ENCODE measurements around the gene DAG1.

The DAG1 gene

DNA sequence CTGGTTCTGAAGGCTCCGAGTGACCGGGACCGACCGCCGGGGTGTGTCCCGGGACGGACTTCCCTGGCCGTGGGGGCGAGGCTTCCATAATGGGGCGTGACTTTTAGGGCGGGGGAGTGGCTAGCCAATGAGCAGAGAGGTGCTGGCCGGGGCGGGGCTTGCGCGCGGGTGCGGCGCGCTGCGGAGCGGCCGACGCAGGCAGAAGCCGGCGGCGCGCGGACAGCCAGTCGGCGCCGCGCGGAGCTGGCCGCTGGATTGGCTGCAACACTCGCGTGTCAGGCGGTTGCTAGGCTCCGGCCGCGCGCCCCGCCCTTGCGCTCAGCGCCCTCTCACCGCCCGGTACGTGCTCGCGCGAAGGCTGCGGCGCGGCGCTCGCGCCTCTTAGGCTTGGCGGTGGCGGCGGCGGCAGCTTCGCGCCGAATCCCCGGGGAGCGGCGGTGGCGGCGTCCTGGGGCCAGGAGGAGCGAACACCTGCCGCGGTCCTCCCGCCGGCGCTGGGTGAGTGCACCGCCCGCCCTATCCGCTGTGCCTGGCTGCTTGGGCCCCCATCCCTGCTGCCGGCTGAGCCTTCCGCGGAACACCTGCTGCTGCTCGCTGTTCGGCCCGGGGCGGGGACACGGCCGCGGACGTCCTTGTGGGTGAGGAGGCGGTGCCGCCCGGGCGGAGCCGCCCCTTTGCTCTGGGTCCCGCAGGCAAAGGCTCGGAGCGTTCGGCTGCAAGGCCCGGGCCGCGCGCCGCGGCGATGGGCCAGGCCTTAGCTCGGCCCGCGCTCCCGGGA, at the start of gene DAG1:
DAG1 (plus strand) TSS at position 332 of the 778 bp plus-strand sequence. CDS start 40,268 bp downstream, outside the sequence.
- peak; percentile 89 for DNase-seq (ENCODE audit: low read depth)

DNA sequence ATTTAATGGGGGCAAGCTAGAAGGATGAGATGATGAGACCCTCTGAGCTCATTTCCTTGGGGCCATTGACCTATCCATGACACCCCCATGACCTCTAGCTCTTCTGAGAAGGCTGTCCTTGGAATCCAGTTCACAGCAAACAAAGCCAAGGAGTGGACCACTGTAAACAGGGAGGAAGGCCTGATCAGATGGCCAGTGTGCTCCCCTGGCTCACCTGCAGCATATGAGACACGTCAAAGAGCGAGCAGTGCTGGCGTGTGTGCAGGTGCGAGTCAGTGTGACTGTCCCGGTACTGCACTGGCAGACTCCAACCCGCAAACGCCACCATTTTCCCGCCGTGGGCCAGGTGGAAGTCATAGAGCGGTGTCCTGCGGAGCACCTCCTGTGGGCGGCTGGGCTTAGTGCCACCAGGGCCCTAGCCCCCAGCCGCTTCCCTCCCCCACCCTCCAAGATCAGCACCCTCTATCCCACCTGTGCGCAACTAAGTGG, 48.1 kb upstream of the DAG1 start:
- DNase-seq (ENCODE audit: low read depth): no peak

- no peak for DNase-seq (ENCODE audit: low read depth)
These were observed 47.5 kb upstream of the DAG1 start, which contains the start of gene AMT for GRCh38 chr3:49422379-49423248. TSS of gene AMT (minus strand) at chr3:49422473. CDS start at chr3:49422450, 23 bp downstream.

DNA sequence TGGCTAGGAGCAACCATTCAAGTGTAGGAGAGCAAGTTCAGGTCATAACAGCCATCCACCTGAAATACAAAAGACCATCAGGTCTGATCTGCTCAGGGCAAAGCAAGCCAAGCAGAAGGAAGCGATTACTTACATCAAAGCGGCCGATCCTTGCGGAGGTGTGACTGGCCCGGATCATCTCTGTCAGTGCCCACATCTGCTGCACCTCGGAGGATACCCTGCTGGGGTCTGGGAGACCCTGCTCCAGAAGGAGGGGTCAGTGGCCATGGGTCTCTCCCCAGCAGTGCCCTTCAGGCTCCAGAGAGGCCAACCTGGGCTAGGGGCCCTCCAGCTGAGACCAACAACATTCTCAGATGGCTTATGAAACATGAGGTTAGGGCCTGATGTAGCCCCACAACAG, 45.3 kb upstream of the DAG1 start:
- DNase-seq (ENCODE audit: low read depth): no peak

DNA sequence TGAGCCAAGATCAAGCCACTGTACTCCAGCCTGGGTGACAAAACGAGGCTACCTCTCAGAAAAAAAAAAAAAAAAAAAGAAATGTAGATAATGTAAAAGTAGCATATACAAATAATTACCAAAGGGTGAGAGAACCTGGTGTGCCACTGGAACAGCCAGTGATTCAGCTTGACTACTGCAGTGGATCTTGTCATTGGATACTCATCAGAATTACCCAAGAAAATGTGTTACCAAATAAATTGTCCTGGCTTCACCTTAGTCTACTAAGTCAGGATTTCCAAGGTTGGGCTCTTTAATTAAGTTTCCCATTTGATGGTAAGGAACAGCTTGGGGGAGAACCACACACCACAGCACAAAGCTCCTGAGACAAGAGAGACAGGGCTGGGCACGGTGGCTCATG, 42.5 kb upstream of the DAG1 start:
- no peak for DNase-seq (ENCODE audit: low read depth)

- no peak for DNase-seq (ENCODE audit: low read depth)
These were observed 41.4 kb upstream of the DAG1 start for GRCh38 chr3:49428752-49429080.

DNA sequence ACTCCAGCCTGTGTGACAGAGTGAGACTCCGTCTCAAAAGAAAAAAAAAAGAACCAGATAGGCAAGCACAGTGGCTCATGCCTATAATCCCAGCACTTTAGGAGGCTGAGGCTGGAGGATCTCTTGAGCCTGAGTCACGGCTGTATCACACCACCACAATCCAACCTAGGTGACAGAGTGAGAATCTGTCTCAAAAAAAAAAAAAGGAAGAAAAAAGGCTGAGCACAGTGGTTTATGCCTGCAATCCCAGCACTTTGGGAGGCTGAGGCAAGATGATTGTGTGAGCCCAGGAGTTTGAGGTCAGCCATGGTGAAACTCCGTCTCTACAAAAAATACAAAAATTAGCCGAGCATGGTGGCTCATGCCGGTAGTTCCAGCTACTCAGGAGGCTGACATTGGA, 35.3 kb upstream of the DAG1 start:
- no peak for DNase-seq (ENCODE audit: low read depth)

DNA sequence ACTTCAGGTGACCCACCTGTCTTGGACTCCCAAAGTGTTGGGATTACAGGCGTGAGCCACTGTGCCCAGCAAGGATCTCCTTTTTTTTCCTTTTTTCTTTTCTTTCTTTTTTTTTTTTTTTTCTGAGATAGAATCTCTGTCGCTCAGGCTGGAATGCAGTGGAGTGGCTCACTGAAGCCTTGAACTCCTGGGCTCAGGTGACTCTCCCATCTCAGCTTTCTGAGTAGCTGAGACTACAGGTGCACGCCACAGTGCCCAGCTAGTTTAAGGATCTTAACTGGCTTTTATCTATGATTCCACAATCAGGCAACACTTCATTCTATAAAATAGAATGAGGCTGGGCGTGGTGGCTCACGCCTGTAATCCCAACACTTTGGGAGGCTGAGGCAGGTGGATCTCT, 24.7 kb upstream of the DAG1 start:
- DNase-seq (ENCODE audit: low read depth): no peak

DNA sequence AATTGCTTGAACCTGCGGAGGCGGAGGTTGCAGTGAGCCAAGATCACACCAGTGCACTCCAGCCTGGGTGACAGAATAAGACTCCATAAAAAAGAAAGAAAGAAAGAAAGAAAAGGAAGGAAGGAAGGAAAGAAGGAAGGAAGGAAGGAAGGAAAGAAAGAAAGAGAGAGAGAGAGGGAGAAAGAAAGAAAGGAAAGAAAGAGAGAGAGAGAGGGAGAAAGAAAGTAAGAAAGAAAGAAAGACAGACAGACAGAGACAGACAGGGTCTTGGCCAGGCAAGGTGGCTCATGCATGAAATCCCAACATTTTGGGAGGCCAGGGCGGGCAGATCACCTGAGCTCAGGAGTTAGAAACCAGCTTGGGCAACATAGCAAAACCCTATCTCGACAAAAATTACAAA, 16.4 kb upstream of the DAG1 start:
- no peak for DNase-seq (ENCODE audit: low read depth)

DNA sequence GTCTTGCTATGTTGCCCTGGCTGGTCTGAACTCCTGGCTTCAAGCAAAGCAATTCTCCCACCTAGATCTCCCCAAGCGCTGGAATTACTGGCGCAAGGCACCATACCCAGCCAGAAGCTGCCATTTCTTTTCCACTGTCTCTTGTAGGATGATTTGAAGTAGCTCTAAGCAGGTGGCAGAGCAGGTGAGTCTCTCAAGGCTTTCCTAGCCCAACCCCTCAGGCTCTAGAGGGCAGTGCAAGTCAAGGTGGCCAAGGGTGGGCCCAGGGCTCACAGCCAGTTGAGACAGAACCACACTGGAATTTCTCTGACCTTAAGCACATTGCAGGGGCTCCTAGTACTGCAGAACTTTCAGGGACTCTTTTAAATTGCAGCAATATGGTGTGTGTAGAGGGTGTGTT, 15.6 kb upstream of the DAG1 start:
- DNase-seq (ENCODE audit: low read depth): no peak

DNA sequence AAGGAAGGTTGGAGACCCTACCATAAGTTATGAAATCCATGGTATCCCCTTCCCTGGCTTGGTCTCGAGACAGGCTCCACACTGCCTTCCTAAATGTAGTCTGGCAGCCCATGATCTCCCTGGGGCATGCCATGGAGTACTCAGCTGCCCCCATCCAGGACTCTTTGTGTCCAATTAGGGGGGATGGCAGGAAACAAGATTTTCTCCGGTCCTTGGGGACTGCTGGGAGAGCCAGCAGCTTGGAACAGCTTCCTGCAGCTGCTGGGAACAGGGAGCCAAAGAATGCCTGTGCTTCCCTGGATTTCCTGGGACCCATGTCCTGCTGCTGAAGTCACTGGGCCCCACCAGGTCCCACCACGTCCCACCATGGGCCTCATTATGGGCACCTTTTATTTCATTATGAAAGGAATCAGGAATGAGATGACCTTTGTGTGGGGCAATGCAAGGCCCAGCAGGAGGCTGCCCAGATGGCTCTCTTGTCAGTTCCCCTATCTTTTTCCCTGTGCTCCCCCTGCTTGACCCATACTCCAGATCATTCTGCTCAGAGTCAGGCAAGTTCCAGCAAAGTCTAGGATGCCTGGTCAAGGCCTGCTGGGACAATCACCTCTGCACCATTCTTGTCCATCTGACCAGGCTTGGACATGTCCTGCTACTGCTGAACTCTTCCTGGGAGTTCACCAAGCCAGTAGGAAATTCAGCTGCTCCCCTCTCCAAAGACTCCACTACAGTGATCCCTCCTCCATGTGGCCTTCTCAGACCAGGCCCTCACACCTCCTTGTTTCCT, 15.0 kb upstream of the DAG1 start:
- no peak for DNase-seq (ENCODE audit: low read depth)

DNA sequence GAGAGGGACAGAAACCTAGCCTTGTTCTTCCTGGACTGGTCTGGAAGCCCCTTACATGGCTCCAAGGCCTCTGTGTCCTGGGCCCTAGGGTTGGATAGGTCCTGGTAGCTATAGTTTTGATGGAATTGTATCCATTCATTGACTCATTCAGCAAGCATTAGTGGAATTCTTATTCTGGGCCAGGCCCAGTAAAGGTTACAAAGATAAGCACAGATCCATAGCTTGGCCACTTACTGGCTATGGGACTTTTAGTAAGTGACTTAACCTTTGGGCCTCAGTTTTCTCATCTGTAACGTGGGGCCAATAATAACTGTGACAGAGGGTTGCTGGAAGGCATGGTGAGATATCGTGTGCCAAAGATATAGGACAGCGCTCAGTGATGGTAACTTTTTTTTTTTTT, 13.6 kb upstream of the DAG1 start:
- no peak for DNase-seq (ENCODE audit: low read depth)

DNA sequence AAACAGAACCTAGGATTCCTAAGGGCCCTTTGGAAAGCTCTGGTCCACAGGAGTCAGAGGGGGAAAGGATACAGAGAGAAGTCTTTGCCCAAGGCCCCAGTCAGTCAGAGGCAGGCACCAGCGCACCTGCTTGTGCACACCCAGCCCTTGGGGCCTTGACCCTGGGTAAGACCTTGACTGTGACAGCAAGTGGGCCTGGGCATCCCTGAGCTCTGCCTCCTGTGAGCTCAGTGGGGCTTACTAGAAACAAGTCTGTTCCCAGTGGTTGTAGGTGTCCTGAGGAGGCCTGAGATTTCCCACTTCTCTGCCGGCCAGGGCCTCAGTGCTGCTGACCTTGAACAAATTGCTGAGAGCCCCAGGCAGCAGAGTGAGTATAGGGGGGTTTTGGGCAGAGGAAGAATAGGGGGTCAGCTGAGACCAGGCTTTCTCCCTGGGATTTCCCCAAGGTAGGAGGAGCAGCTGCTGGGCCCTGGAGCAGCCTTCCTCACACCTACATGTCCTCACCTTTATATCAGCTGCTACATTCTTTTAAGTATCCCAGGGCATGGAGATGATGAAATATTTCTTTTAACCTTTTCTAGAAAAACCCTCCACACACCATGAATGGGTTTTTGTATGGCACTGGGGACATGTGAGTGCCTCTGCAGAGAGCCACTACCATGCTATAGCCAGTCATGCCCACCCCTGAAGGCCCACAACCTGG, 9.7 kb upstream of the DAG1 start:
- no peak for DNase-seq (ENCODE audit: low read depth)

DNA sequence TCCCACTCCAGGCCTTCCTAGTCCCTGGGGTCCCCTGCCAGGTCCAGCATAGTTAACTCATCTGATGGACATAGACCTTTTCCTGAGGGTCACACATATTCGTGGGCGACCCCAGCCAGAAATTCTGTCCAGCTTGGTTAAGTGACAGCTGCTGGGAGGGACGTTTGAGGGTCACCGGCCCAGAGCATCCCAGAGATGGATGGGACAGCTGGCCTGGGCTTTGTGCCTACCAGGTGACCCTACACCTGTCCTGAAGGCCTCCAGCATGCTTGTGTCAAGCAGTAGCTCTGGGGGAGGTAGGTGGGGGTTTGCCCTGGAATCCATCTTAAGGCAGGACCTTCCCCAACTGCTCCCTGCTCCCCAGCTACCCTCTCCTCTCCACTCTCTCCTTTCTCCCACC, 9.1 kb upstream of the DAG1 start:
- no peak for DNase-seq (ENCODE audit: low read depth)

GRCh38 chr3:49461443-49462171, 8.5 kb upstream of the DAG1 start:
- DNase-seq (ENCODE audit: low read depth): no peak

DNA sequence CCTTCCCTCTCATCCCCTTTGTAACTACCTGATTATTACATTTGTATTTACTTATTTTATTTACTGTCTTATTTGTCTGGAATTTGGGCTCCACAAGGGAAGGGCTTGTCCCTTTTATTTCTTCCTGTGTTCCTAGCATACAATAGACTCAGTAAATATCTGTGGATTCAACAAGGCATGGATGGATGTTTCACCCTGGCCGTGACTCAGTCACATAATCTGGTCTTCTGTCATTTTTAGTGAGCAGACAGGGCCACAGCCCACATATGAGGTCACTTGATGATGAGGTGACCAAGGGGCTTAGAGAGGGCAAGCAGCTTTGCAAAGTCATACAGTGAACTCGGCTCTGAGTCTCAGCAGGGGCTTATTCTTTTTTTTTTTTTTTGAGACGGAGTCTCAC, 7.8 kb upstream of the DAG1 start:
- DNase-seq (ENCODE audit: low read depth): no peak

GRCh38 chr3:49465270-49466034, 4.6 kb upstream of the DAG1 start:
- no peak for DNase-seq (ENCODE audit: low read depth)

DNA sequence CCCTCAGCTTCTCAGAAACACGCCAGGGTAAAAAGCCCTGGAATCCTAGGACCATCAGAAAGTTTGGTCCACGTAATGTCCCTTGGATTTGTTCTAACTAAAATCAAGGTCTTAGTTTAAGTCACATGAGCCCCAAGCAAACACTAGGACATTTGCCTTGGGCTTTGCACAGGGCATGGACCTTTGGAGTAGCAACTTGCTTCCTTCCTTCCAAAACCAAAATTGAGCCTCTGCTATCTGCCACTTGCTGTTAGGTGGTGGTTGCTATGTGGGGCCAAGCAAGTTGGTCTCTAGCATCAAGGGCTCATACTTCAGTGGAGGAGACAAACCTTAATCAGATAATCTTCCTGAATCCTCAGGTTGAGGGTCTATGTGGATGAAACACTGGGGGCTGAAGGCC, 4.0 kb upstream of the DAG1 start:
- no peak for DNase-seq (ENCODE audit: low read depth)

DNA sequence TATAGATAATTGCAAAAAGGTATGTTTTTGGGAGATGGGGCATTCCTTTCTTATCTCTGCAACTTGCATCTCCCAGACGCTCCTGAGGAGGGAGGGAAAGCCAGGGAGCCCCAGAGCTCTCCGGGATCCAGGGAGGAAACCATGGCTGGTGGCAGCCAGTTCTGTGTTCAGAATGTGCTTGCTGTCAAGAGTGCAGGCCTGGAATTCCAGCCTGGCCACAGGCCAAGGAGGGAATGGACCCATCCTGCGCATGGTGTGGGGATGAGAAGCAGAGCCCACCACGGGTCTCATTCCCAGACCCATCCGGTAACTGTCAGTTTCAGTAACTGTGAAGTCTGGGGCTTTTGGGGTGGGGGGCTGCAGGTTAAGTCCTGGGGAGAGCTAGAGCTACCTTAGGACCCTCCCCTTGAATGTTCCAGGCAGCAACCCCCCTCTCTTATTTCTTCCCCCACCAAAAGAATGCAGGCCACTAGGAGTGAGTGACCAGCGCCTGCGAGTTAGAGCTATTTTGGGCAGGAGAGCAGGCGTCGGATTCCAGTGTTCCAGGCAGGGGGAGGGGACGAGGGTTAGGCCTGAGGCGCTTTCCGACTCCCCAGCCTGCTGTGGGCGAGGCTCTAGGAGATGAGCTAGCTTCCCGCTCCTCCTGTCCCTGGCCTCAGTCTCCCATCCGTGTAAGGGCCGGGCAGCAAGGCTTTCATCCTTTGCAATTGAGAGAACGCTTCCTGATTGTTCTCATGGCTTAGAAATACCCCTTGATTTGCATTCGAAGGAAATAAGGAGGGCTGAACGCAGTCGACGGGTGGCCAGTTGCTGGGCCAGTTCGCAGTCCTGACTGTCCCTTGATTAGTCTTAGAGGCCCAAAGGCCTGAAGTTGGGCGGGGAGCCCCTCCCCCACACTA, 781 bp upstream of the DAG1 start:
- DNase-seq (ENCODE audit: low read depth): no peak
